ENCODE measurements around the gene SIL1.
"Not testable (repeated sequence)": the region's sequence is repeated elsewhere in the genome, so short reads cannot be mapped to it uniquely, and the experiment has no call there.

Gene SIL1

DNA sequence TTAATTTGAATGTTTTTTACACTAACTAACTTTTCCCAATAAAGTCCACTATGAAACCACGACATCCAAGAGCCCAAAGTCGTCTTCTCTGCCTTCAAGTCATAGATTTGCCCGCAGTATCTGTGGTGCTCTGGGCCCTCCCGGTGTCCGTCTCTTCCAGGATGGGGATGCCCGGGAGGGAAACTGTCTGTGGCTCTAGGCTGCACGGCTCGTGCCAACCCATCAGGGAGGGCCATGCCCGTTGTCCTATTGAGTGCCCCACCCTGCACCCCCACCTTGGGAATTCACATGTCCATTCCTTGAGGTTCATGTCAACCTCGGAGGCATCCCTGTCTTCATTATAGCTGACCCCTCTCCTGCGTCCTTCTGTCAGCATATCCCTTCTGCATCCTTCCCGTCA, 263.2 kb downstream of the SIL1 start:
- DNase-seq = no peak

DNA sequence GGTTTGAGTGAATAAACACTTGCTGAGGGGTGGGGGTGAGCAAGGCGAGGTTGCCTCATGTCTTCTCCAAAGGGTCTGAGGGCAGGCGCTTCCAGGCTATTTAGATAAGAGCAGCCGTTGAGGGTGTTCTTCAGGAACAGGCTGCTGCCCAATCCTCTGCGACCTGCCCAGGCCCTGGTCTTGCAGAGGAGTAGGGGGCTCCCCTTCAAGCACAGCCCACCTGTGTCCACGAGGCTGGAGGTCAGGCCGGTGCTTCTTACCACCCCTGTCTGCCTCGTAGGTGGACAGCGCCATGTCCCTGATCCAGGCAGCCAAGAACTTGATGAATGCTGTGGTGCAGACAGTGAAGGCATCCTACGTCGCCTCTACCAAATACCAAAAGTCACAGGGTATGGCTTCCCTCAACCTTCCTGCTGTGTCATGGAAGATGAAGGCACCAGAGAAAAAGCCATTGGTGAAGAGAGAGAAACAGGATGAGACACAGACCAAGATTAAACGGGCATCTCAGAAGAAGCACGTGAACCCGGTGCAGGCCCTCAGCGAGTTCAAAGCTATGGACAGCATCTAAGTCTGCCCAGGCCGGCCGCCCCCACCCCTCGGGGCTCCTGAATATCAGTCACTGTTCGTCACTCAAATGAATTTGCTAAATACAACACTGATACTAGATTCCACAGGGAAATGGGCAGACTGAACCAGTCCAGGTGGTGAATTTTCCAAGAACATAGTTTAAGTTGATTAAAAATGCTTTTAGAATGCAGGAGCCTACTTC, 264.5 kb downstream of the SIL1 start:
- DNase-seq = no peak

DNA sequence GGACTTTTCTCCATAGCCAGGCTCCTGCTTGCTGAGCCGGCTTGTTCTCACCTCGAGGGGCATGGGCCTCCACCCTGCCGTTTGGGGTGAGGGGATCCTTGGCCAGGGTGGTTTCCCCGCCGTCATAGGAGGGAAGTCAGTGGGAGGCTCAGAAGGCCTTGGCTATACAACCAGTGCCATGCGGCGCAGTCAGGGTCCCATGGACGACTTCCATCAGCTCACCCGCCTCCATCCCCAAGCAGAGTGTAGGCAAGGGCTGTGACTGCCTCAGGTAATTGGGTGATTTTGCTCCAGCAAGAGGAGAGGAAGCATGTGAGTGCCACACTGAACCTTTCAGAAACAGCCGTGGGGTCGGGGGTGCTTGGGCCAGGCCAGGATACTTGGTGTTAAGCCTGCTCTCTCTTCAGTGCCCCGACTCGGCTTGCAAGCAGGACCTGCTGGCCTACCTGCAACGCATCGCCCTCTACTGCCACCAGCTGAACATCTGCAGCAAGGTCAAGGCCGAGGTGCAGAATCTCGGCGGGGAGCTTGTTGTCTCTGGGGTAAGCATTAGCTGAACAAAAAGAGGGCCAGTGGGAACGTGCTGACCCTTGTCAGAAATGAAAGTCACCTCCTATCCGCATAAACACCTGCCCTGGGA, 265.9 kb downstream of the SIL1 start:
- DNase-seq = no peak

DNA sequence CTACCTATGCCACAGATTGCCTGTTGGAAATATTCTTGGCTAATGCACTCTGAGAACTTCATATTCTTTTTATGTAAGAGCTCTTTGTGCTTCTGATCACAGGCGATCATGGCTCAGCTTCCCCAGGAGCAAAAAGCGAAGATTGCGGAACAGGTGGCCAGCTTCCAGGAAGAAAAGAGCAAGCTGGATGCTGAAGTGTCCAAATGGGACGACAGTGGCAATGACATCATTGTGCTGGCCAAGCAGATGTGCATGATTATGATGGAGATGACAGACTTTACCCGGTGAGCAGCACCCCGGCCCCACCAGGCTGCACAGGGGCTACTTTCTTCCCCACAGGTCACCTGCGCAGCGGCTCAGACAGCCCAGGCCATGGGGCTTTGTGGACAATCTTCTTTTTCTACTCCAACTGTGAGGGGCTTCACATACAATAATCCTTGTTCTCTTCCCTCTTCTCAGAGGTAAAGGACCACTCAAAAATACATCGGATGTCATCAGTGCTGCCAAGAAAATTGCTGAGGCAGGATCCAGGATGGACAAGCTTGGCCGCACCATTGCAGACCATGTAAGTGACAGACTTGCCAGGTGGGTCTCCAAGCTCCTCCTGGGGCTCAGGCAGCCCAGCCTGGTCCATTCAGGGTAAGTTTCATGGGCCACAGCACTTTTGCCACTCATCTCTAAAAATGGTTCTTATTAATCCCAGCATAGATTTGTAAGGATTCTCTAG, 267.6 kb downstream of the SIL1 start:
- DNase-seq = no peak

DNA sequence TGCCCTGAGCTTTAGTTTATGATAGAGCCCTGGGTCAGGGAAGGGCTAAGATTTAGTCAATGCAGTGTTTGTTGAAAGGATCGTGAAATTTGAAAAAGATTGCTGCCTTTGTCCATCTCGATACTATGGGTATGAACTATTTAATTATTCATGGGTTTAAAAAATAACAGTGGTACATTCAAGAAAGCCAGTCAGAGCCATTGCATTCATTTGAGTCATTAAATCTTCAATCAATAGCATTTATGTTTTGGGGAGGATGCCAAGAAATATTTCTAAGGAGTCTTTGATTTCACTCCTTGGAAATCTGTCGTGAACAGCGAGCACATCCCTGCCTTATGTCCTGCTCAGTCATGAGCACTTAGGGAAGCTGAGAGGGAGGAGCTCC, 268.6 kb downstream of the SIL1 start:
- no peak for DNase-seq

DNA sequence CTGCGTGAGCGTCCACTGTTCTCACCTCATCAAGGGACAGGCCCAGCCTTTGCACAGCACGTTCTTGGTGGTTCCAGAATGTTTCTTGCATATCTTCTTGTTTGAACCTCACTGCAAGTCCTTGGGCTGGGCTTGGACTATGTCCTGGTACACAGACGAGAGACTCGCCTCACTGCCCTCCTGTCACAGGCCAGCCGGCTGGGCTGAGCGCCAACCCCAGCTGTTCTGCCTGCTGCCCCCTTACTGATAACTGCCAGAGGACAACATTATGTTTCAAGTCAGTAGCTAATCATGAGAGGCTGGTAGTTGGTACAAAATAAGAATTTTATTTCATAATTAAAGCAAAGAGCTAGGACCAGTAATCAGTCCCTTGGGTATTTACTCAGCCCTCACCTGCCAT, 270.2 kb downstream of the SIL1 start:
- DNase-seq = no peak

DNA sequence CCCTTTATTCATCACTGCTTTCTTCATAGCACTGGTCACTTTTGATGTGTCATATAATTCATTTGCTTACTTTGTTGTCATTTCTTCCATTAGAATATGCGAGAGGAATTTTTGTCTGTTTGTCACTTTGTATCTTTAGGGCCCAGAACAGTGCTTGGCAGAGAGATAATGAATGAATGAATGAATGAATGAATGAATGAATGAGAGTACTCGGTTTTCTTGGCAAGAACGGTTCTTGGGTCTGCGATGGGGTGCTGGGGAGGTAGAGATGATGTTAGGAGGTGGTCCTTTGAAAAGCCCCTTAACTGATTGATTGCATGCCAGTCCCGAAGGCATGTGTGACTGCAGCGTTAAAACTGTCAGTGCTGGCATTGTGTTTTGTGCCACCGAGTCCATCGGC, 270.6 kb downstream of the SIL1 start:
- no peak for DNase-seq

DNA sequence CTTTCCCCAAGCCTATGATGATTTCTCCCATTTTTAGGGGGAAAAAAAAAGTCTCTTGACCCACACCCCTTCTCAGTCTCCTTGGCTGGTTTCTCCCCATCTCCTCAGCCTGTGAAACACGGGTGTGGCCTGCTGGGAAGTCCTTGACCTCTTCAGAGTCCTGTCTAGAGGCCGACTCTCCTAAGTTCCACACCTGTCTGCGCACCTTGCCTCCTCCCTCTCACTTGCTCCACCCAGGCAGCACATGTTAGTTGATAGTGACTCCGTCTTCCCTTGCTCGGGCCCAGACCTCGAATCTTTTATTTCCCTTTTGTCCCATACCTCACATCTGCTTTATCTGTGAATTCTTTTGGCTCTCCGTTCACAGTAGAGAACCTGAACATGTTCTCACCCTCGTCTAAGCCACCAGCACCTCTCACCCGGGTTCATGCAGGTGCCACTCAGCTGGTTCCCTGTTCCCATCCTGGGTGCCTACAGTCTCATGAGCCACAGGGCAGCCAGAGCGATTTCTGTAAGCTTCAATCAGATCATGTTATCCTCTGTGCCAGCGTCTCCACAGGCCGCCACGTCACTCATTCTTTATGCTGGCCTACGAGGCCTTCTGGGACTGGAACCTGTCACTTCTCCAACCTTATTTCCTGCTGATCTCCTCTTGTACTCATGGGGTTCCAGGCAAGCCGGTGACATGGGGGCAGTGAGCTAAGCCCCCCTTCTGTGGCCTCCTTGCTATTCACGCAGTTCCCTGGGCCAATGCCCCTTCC, 271.3 kb downstream of the SIL1 start:
- DNase-seq = no peak

DNA sequence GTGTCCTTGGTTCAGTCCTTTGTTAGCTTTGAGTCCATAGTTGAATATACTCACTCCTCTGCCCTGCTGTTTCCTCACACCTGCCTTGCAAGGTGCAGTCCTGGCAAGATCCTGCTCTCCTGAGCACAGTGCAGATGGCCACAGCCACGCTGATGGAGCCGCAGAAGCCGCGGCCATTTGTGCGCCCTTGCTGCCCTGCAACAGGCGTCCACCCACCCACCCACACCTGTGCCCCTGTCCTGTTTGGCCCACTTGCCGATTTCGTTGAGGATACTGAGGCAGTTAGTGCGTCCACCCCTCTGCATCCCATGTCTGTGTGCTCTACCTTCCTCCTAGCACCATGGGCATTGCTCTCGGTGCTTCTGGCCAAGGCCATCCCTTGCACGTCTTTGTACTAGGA, 271.9 kb downstream of the SIL1 start:
- no peak for DNase-seq

DNA sequence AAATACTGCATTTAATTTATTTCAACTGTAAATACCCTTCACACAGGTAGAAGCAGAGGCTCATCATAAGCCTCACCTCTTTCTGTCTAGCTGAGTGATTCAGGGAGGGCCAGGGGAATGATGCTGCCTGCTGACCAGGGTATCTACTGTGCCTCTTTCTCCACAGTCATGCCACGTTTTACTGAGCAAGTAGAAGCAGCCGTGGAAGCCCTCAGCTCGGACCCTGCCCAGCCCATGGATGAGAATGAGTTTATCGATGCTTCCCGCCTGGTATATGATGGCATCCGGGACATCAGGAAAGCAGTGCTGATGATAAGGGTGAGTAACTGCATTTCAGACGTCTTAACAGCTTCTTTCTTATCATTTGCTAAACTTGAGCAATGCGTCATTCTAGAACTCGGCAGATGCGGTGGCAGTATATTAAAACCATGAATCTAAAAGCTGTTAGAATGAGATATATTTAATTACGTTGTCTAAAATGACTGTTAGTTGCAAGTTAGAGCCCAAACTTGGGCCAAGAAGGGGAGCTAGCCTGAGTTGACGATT, 273.0 kb downstream of the SIL1 start:
- DNase-seq = no peak

DNA sequence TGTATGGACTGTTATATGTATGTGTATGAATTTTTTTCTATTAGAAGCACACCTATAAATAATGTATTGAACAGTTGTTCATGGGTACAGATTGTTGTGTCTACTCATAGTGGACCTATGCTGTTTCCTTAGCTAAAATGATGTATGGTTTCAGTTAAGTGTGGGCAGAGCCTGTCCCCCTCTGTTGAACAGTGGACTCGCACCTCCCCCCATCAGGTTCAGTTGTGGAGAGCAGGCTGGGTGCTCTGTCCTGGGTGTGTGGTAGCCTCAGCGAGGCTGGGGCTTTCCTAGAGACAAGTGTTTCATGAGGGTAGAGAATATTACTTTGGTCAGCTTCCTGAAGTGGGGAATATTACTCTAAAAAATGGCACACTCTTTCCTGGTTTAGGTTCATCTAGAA, 275.7 kb downstream of the SIL1 start:
- DNase-seq = no peak

DNA sequence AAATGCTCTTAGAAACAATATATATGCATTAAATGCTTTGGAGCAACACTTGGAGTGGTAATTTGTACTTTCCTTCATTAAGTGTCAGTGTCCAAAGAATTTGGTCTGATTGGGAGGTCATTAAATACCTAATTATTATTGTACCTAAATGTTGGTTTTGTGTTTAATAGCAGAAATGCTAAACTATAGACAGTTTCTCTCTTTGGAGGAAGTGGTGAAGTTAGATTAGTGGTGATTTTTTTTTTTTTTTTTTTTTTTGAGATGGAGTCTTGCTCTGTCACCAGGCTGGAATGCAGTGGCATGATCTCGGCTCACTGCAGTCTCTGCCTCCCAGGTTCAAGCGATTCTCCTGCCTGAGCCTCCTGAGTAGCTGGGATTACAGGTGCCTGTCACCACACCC, 276.8 kb downstream of the SIL1 start:
- not testable (repeated sequence) for DNase-seq

DNA sequence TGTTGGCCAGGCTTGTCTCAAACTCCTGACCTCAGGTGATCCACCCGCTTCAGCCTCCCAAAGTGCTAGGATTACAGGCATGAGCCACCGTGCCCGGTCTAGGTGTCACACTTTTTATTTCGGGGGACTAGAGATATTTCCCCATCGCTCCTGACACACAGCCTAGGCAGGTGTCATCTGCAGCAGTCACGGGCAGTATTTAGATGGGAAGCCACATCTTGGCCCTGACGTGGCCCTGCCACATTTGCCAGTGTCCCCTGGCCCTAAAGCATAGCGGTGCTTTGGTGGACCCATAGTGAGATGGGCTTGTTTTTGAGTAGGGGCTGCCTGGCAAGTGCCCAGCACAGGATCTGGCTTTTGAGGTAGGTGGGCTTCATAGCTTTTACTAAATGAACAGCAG, 278.0 kb downstream of the SIL1 start:
- DNase-seq = no peak

DNA sequence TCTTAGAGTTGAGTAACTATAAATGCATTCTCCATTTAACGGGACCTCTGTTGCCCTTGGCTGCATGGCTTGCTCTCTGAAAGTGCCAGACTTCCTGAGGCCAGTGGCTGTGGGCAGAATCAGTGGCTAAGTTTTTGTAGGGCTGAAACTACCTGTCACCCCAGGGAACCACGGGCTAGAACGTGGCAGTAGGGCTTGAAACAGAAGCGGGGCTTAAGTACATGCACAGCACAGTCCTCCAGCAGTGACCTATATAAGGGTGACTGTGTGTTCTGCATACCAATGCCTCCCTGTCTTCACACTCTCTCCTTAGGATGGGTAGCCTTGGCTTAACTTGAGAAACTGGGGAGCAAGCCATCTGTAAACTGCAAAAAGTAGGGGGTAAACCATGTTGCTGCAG, 279.5 kb downstream of the SIL1 start:
- DNase-seq = no peak

DNA sequence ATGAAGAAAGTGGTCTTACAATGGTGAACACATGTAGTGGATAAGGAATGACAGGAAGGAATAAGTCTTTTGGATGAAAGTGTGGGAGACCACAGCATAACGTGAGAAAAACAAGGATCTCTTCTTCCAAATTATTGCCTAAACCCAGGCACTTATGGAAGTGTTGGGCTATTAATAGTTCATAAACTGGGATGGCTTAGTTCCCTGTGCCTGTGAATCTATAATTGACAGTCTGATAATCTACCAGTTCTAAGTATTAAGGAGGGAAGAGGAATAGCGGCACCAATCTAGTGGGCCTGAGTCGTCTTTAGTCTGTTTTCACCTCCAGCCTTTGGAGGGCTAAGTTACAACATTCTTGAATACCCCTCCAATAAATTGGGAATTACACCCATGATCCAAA, 283.8 kb downstream of the SIL1 start:
- no peak for DNase-seq

DNA sequence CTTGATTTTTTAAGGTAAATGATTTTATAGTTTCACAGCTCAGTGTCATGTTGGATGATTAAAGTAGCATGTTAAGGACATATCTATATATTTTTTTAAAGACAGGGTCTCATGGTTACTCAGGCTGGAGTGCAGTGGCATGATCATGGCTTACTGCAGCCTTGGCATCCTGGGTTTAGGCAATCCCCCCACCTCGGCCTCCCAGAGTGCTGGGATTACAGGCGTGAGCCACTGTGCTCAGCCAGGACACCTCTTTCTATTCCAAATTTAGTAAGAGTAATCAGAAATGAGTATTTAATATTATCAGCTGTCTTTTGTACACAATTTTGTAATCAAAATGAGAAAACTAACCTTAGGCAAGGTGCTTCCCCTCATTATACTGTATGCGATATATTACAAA, 284.4 kb downstream of the SIL1 start:
- DNase-seq = no peak

DNA sequence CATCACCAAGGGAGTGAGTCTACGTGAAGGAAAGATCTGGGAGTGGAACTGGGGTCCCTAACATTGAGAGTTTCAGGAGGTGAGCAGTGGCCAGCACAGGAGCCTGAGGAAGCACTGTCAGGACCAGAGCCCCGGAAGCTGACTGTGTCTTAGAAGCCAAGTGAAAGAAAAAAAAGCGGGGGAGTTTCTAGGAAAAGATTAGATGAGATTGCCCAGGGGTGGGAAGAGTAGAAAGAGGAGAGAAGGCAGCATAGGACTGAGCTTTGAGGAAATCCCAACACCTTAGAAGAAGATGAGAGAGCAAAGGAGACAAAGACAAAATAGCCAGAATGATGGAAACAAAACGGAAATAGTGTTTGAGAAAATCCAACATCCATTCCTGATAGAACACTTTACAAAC, 286.1 kb downstream of the SIL1 start:
- DNase-seq = no peak

DNA sequence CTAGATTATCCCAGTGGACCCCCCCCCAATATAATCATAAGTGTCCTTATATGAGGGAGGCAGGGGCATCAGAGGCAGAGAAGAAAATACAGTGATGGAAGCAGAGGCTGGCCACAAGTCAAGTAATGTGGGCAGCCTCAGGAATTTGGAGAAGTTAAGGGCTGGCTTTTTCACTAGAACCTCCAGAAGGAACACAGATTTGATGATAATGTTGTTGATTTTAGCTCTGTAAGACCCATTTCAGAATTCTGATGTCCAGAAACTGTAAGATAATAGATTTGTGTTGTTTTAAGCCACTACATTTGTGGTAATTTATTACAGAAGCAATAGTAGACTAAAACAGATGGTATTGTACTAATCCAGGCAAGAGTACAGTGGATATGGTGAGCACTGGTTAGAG, 286.7 kb downstream of the SIL1 start:
- no peak for DNase-seq

DNA sequence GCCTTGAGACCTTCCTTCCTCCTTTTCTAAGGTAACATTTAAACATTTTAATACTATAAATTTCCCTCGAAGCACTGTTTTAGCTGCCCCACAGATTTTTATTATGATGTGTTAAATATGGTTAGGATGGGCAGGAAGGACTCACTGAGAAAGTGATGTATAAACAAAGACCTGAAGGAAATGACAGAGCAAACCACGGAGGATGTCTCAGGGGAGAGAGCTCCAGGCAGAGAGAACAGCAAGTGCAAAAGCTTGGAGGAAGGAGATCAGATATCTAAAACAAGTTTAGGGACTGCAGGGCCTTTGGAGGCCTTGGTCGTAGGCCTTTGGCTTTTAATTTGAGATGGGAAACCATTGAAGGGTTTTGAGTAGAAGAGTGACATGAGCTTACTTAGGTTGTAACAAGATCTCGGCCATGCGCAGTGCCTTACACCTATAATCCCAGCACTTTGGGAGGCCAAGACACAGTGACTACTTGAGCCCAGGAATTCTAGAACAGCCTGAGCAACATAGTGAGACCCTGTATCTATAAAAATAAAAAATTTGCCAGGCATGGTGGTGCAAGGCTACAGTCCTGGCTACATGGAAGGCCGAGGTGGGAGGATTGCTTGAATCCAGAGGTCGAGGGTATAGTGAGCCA, 287.5 kb downstream of the SIL1 start:
- DNase-seq = no peak

DNA sequence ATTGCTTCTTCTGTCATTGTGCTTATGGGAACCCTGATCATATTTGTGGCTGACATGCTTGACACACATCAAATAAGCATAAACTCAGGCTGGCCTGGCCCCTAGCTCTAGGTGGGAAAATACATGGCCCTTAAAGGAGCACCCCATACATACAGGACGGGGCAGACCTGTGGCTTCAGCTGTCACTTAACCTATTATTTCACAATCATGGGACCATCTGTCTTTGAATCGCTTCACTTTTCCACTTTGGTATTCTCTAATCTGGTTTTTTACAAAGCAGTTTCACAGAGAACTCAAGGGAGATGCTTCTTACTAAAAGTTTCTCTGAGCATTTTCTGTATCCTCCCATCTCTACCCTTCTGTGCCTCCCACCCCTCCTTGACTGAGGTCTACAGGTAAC, 288.4 kb downstream of the SIL1 start:
- DNase-seq = no peak

DNA sequence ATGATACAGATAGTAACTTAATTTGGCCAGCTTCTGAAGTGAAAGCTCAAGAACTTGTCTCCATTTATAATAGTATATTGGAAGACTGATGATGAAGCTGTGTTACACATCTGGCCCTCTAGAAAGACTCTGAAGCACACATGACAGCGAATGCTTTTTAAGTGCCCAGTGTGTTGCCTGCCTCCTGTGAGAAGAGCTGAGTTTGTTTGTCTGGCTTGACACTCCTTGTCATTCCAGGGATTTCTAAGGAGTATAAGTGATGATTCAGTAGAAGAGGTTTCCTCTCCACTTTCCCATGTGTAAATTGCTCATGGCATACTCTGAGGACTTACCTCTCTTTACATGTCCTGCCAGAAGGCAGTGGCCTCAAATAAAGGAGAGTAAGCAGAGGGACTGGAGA, 292.6 kb downstream of the SIL1 start:
- DNase-seq = no peak

DNA sequence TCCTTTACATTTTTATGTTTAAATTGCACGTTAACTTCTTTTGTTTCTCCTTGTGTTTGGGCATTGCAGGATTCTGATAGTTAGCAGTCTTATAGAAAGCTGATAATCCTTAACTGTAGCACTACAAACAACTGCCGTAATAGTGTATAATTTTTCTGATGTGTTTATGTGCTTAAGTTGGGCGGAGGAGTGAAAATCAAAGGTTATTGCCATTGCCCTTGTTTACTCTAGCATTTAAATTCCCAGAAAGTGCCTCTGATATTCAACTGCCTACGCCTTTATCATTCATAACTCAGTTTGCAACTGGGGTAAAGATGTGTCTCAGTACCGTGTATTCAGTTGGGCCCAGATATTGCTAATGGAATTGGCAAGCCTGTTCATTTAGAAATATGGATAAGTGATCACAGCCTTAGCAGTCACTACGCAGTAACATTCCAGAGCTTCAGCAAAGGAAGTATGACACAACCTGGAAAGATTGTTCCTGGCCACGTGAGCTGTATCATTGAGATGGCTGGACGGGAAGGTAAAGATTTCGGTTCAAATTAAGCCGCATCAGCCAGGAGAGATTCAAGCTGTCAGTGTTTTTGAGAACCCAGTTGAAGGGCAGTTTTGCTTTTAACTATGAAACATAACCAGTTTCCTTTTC, 294.9 kb downstream of the SIL1 start:
- no peak for DNase-seq
